NCI-H524 (cell line): ENCODE data around the gene GAL3ST2.
"Not testable (repeated sequence)": the region's sequence is repeated elsewhere in the genome, so short reads cannot be mapped to it uniquely, and the experiment has no call there.

Experiments used
- DNase-seq, 2 experiments: peaks; one replicate each; lab custom pipeline; 2025; lab: John Stamatoyannopoulos, UW

Gene GAL3ST2

DNA sequence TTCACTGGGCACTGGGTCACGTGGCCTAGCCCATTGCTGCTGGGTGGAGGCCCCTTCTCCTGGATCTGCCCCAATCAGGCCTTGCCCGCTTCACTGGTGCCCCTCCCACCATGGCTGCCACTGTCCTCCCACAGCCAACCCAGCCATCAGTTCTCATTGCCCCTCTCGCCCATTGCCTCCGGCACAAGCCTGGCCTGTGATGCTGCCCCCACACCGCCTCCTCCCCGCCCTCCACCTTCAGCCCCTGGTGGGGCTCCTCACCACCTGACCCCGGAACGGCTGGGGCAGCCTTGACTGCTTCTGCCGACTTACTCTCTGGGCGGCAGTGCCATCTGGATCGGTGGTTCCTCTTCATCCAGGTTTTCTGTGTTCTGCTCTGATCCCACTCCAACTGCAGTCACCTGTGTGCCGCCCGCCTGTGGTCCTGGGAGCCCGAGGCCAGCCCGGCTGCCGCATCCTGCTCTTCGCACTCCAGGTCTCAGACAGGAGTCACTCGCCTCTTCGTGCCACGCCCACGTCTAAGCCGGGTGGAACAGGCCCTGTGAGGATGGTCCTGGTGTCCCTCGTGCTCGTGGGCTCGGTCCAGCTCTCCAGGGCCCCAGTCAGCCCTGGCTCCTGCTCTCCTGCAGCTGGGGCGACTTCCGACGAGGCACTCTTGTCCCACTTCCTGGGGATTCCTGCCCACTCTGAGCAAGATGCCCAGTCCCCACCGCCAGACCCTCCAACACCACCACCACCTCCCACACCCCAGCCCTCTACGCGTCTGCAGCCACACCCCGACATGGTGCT, 28.0 kb upstream of the GAL3ST2 start:
- DNase-seq, result no peak

DNA sequence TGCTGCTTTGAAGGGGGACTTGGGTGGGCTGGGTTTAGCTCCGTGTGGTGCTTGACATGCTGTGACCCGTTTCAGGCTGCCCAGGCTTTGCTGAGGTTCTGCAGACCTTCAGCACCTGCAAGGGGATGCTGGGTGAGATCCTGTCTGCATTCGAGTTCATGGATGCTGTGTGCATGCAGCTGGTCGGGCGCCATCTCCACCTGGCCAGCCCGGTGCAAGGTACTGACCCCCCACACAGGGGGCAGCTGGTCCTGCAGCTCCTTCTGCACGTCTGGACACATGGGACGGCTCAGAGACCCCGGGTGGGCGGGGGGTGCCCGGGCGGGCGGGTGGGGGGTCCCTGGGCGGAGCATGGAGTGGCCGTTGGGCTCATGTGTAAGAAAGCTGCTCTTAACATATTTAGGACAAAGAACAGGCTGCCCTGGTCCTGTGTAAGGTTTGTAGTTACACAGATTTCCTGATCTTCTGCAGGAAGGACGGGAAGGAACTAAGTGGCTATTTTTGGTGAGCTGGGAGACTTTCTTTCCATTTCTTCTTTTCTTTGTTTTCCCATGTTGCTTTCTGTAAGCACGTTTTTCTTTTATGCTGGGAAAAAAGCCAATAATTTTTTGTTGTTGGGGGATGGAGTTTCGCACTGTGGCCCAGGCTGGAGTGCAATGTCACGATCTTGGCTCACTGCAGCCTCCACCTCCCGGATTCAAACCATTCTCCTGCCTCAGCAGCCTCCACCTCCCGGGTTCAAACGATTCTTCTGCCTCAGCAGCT, 26.4 kb upstream of the GAL3ST2 start:
- DNase-seq, result no peak

DNA sequence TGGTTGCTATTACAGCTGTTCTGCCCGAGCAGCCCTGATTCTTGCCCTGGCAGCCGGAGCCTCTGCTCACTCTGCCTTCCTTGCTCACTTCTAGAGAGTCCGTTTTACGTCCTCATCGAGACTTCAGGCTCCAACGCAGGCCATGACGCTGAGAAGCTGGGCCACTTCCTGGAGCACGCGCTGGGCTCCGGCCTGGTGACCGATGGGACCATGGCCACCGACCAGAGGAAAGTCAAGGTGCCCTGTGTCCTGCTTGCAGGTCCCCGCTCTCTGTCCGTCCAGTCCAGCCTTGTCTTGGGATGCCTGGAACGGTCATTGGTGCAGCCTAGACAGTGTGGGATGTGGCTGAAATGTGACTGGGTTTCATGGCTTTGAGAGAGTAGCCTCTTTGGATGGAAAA, 25.5 kb upstream of the GAL3ST2 start:
- DNase-seq, result no peak

DNA sequence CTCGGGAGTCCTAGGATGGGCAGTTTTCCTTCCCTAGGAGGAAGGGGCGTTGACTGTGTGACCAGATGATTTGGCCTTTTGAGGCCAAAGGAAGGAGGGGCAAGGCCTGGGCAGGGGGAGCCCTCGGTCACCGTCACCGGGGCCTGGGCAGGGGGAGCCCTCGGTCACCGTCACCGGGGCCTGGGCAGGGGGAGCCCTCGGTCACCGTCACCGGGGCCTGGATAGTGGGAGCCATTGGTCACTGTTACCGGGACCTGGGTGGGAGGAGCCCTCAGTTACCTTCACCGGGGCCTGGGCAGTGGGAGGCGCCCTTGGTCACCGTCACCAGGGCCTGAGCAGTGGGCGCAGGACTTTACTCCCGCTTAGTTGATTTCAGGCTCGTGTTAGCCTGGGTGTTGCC, 24.8 kb upstream of the GAL3ST2 start:
- DNase-seq, result no peak

DNA sequence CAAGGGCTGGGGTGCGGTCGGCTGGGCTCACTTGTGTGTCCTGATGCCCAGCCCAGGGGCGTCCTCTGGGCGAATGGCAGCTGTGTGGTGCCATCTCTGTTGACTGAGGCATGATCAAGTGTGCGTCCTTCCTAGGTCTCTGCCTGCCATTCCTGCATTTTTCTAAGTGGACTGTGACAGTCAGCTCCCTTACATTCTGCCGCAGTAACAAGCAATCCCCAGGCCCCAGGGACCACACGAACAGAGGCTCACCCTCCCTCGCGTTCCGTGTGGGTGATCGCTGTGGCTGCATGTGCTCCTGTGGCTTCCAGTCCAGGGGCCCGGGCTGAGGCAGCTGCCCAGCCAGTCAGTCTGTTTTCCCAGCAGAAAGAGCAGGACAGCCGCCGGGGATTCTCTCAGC, 24.4 kb upstream of the GAL3ST2 start:
- DNase-seq, result no peak

DNA sequence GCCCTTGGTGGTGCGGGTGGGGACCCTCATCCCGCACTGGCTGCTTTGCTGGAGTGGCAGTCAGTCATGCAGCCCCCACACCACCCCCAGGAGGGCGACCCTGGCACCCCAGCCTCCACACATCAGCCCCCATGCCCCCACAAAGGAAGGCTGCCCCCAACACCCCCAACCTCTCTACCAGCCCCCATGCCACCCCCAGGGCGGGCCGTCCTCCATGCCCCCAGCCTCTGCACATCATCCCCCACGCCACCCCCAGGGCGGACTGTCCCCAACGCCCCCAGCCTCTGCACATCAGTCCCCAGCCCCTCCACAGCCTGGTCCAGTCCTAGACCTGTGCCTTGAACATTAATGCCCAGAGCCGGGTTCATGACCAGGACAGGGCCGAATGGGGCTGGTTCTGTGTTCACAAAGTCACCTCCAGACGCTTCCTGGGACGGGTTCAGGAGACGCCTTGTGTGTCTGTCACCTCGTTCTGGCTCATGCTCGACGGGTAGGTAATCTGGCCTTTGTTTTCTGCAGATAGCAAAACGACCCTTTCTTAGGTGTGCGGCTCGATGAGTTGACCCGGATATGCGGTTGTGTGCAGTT, 23.8 kb upstream of the GAL3ST2 start:
- DNase-seq, result no peak

DNA sequence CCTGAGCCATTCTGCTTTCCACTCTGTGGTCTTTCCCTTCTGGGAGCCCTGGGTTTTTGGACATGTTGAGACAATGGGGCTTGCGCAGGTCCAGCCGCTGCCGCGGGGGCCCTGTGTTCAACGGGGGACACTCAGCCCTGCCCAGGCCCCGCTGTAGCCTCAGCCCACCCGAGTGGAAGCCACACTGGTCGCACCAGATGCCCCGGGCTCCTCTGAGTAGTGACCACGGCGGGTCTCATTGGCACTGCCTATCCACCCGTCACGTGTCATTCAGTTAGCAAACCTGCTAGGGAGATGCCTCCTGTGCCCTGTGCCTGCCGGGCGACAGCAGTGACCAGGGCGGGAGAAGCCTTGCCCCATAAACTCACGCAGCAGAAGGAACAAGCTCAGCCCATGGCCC, 23.1 kb upstream of the GAL3ST2 start:
- no peak for DNase-seq

DNA sequence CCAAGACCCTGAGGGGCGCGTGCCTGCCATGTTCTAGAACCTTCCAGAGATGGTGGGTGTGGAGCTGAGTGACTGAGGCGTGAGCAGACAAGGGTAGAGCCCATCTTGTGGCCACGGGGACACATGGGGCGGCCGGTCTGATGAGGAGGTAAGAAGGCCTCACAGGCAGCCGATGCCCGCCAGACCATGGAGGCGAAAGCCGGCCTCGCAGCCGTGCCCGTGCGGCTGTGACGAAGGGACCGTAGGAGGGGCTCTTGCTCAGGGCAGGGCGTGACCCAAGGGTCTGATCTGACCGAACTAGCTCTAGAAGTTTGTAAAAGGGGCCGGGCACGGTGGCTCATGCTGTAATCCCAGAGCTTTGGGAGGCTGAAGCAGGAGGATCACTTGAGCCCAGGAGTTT, 22.6 kb upstream of the GAL3ST2 start:
- DNase-seq, result no peak

DNA sequence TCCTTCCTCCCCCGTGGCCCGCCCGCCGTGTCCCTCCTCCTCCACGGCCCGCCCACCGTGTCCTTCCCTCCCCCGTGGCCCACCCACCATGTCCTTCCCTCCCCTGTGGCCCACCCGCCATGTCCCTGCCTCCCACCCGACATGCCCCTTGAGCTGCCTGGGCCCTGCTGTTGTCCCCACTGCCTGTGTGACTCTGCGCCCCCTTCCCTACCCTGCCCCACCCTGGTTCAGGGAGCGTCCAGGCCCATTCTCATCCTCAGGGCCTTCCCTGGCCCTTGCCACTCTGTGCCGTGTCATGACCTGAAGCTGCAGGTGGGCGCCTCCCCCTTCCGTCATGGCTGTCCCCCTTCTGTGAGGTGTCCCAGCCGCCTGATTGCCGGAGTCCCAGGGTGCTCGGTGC, 21.5 kb upstream of the GAL3ST2 start:
- DNase-seq, result no peak

DNA sequence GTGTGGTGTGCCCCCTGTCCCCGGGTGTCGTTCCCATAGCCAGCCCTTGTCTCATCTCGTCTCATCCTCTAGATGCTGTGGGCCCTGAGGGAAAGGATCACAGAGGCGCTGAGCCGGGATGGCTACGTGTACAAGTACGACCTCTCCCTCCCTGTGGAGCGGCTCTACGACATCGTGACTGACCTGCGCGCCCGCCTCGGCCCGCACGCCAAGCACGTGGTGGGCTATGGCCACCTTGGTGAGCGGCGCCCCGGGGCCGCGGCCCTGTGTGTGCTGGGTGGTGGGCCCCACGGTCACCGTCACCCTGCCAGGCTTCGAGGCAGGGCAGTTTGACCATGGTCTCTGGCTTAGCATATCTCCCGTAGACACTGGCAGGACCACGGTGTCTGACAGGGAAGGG, 20.8 kb upstream of the GAL3ST2 start:
- DNase-seq, result no peak

DNA sequence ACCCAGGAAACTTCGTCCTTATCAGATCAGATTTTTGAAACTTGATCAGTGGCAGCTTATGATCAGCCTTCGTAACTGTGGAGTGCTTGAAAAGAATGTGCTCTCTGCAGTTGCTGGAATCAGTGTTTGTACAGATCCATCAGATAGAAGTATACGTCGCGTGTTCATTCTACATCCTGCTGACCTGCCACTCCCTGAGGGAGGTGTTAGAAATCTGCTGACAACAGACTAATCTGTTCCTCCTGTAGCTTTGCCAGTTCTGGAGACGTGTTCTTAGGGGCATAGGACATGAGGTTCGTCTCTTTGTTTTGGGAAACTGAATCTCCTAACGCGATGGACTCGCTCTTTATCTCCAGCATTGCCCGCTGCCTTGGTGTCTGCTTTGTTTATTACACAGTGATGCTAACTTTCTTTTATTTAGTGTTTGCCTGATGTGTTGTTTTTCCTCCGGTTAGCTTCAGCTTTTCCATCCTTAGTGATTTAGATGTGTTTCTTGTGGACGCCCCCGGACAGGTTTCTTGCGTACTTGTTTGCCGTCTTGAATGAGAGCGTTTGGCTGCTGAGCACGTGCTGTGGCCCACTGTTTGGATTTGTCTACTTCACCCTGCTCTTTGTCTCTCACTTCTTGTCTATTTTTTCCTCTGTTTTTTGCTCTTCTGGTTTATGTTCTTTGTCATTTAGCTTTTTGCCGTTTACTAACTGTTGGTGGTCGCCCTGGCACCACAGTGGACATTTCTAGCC, 17.4 kb upstream of the GAL3ST2 start:
- no peak for DNase-seq

DNA sequence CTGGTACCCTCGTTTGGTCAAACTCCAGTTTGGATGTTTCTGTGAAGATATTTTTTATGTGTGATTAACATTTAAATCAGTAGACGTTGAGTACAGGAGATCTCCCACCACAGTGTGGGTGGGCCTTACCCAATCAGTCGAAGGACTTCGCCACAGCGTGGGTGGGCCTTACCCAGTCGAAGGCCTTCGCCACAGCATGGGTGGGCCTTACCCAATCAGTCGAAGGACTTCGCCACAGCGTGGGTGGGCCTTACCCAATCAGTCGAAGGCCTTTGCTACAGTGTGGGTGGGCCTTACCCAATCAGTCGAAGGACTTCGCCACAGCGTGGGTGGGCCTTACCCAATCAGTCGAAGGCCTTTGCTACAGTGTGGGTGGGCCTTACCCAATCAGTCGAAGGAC, 16.7 kb upstream of the GAL3ST2 start:
- not testable (repeated sequence) for DNase-seq

DNA sequence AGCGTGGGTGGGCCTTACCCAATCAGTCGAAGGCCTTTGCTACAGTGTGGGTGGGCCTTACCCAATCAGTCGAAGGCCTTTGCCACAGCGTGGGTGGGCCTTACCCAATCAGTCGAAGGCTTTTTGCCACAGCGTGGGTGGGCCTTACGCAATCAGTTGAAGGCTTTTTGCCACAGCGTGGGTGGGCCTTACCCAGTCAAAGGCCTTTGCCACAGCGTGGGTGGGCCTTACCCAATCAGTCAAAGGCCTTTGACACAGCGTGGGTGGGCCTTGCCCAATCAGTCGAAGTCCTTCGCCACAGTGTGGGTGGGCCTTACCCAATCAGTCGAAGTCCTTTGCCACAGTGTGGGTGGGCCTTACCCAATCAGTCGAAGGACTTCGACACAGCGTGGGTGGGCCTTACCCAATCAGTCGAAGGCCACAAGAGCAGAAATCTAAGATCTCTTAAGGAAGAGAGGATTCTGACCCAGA, 16.3 kb upstream of the GAL3ST2 start:
- no peak for DNase-seq

DNA sequence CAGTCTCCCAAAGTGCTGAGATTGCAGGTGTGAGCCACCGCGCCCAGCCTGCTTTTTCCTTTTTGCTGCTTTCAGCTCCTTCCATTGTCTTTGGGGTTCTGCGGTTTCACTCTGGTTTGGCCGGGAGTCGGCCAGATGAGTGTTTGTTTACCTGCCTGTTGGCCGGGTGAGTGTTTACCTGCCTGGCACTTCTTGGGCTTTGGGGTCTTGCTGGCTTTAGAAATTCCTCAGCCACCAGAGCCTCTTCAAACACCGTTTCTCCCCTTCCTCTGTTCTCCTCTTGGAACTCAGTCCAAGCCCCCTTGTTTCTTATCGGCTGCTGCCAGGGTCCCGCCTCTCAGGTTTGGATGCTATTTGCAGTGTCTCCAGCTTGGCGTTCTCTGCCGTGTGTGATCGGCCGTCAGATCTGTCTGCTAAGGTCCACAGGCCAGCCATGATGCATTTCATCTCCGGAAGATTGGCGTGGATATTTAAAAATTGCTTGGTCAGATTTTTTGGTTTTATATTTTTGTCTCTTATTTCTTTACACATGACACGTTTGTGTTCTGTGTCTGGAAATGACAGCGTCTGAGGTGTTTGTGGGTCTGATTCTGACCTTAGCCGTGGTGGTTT, 14.2 kb upstream of the GAL3ST2 start:
- DNase-seq, result no peak

DNA sequence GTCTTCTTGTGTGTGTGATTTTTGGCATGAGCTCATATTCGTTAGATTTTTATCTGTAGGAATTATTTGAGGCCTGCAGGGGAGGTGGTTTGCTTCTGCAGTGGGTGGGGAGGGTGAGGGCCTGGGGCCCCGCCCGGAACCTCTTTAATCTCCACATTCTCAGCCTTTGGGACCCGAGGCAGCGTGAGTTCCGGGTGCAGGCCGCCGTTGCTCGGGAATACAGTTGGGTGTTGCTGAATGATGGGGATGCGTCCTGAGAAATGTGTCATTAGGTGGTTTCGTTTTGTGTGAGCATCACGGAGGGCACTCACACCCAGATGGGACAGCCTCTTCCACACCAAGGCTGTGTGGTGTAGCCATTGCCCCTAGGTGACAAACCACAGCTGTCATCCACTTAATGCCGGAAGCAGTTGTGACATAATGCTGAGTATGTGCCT, 13.7 kb upstream of the GAL3ST2 start:
- DNase-seq, result no peak

DNA sequence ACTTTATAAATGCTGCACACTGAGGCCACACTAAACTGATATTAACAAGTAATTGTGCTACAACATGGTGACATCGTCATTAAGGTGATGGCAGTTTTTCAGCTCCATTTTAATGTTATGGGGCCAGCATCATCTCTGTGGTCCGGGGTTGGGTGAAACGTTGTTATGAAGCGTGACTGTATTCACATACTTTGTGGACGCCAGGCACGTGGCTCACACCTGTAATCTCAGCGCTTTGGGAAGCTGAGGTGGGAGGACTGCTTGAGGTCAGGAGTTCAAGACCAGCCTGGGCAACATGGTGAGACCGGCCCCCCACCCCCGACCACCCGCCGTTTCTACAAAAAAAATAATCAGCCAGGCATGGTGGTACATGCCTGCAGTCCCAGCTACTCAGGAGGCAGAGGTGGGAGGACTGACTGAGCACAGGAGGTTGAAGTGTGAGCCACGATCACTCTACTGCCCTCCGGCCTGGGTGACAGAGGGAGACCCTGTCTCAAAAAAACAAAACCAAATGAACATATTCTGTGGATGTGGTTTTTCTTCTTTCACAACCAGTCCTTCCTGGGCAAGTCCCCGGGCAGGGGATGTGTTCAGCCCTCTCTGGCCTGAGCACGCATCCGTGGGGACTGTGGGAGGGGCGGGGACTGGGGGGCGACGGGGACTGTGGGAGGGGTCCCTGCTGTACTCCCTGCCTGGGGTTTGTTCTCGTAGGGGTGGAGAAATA, 12.9 kb upstream of the GAL3ST2 start:
- DNase-seq, result no peak

DNA sequence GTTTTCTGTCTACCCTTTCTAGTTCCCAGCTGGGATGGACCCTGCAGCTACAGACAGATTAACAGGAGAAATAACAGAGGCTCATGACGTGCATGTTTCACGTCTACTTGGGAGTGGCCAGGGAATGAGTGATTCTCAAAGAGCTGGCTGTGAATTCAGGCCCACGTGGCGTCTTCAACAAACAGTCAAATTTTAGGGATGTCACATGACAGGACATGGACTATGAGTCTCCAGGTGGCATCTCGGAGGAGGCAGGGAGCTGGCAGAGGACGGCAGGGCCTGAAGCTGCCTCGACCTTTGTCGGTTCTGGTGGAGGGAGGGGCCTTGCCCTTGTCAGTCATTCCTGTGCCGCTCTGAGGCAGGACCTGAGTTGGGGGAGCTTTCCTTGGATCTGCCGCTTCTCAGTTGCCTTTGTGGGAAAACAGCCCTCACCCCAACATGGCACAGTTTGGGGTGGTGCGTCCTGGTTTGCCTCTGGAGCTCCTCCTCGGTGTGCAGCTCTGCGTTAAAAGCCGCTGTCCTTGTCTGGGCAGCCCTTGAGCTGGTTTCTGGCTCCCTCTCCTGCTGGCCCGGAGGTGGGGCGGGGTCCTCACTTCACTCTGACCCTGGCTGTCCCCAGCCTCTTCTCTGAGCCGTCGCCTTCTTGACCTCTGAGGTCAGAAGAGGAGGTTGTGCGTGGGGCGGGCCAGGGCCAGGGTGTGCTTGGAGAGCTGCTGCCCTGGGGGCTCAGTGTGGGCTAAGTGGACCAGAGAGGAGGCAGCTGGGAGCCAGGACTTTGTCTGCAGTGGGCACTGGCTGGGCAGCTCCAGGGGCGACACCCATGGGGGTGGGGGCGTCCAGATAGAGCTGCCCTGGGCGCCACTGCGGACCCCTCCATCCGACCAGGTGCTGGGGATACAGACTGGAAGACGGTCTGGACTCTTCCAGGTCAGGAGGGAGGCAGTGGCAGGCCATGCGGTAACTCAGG, 12.1 kb upstream of the GAL3ST2 start:
- DNase-seq, result no peak

DNA sequence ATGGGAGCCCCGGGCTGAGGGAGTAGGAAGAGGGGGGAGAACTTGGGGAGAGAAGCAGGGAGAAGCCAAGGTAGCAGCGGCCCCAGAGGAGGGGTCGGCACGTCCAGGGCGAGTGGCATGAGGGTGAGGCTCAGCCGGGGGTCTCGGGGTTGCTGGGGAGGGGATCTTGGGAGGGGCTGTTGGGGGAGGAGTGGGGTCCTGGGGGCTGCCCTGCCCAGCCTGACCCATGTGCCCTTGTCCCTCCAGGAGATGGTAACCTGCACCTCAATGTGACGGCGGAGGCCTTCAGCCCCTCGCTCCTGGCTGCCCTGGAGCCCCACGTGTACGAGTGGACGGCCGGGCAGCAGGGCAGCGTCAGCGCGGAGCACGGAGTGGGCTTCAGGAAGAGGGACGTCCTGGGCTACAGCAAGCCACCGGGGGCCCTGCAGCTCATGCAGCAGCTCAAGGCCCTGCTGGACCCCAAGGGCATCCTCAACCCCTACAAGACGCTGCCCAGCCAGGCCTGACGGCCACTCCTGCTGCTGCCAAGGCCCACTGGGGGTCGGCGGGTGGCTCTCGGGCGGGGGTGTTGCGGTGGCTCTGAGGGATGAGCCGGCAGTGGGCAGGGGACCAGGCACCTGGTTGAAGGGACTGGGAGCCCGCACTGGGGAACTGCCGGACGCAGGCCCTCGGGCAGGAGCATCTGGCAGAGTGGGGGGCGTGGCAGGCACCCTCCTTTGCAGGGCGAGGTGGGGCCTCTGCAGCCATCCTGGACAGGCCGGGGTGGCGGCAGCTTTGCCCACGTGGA, 9.0 kb upstream of the GAL3ST2 start:
- no peak for DNase-seq

DNA sequence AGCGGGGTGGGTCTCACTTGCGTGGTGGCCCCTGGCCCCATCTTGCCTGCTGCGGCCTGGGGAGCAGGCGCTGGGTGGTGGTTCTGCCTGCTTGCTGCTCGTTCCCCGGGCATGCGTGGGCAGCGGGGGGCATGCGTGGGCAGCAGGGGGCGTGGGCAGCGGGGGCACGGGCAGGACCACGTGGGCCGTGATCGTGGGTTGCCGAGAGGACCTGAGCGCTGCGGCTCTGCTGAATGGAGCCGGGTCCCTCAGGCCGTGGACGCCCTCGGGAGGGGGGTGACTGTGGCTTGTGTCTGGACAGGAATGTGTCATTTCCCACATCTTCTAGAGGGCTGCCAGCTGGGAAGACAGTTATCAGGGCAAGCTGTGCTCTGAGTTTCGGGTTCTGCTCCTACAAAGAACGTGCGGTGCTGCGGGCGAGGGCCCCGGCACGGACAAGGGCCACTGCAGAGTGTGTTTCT, 8.3 kb upstream of the GAL3ST2 start:
- no peak for DNase-seq
